Liver (tissue), 3 donors: ENCODE data around the gene DDX24.

ENCODE experiments used
- CTCF ChIP-seq: fragments of 150-350 bp; IDR thresholded peaks from 2 replicates; pipeline ENCODE4 v1.5.1; 2017; ENCODE audit warnings: improper control_type of control experiment, low read depth, low read length; ENCODE audit not compliant: missing input control
- EGR1 ChIP-seq, 2 donors: IDR thresholded peaks; 2 replicates each; pipeline ENCODE4 v1.6.1; 2016 to 2018; ENCODE audit warnings: antibody characterized with exemption in 2 of 2, low read depth in 2 of 2
- GABPA ChIP-seq, 2 donors: IDR thresholded peaks in 1 of 2; conservative IDR thresholded peaks in 1 of 2; 2 replicates each; pipeline ENCODE4 v1.6.1; 2016; ENCODE audit warnings: antibody characterized with exemption in 2 of 2, mild to moderate bottlenecking in 1 of 2, moderate library complexity in 1 of 2
- JUND ChIP-seq, 2 donors: IDR thresholded peaks; 2 replicates each; pipeline ENCODE4 v1.6.1; 2016; ENCODE audit warnings: antibody characterized with exemption in 2 of 2
- RAD21 ChIP-seq, 2 donors: IDR thresholded peaks; 2 replicates each; pipeline ENCODE4 v1.6.1; 2016; ENCODE audit warnings: antibody characterized with exemption in 2 of 2, mild to moderate bottlenecking in 2 of 2
- REST ChIP-seq: IDR thresholded peaks from 2 replicates; pipeline ENCODE4 v1.6.1; 2016; ENCODE audit warnings: antibody characterized with exemption, mild to moderate bottlenecking
- RXRA ChIP-seq, 2 donors: IDR thresholded peaks; 2 replicates each; pipeline ENCODE4 v1.6.1; 2017 to 2018; ENCODE audit warnings: antibody characterized with exemption in 2 of 2, mild to moderate bottlenecking in 1 of 2
- SP1 ChIP-seq: IDR thresholded peaks from 2 replicates; pipeline ENCODE4 v1.6.1; 2018; ENCODE audit warnings: antibody characterized with exemption, mild to moderate bottlenecking
- TAF1 ChIP-seq: conservative IDR thresholded peaks from 2 replicates; pipeline ENCODE4 v1.6.1; 2016; ENCODE audit warnings: antibody characterized with exemption, mild to moderate bottlenecking
- YY1 ChIP-seq: IDR thresholded peaks from 2 replicates; pipeline ENCODE4 v1.6.1; 2016; ENCODE audit warnings: antibody characterized with exemption, mild to moderate bottlenecking
- TF ChIP-seq, protein P1 (sequence below): IDR thresholded peaks from 2 replicates; pipeline ENCODE4 v1.6.1; 2016; ENCODE audit warnings: antibody characterized with exemption
- TF ChIP-seq, protein P2 (sequence below): IDR thresholded peaks from 2 replicates; pipeline ENCODE4 v1.6.1; 2016; ENCODE audit warnings: antibody characterized with exemption
- TF ChIP-seq, protein P3 (sequence below): IDR thresholded peaks from 2 replicates; pipeline ENCODE4 v1.6.1; 2016; ENCODE audit warnings: antibody characterized with exemption
- donor health status: healthy.
- donor health status: healthy.

DNA sequence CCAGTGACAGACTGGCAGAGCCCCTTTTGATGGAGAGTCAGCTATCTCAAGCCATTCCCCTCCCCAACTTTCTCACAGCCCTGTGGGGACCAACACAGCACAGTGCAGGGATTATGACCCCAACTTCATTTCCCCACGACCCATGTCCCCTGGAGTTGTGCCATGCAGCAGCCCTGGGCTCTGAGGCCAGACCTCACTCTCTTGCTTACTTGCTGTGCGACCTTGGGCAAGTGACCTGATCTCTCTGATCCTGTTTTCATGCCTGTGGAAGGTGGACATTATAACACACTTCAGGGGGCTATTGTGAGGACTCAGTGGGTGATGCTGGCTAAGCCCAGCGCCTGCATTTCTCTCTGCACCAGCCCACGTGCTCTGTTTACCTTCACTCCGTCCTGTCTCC lies 40.8 kb downstream of the DDX24 start:
- no peak for TF ChIP-seq CTCF
- TF ChIP-seq, protein P1, sequence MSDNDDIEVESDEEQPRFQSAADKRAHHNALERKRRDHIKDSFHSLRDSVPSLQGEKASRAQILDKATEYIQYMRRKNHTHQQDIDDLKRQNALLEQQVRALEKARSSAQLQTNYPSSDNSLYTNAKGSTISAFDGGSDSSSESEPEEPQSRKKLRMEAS: no peak
- TF ChIP-seq SP1: no peak
- TF ChIP-seq TAF1: no peak
- TF ChIP-seq, protein P2, sequence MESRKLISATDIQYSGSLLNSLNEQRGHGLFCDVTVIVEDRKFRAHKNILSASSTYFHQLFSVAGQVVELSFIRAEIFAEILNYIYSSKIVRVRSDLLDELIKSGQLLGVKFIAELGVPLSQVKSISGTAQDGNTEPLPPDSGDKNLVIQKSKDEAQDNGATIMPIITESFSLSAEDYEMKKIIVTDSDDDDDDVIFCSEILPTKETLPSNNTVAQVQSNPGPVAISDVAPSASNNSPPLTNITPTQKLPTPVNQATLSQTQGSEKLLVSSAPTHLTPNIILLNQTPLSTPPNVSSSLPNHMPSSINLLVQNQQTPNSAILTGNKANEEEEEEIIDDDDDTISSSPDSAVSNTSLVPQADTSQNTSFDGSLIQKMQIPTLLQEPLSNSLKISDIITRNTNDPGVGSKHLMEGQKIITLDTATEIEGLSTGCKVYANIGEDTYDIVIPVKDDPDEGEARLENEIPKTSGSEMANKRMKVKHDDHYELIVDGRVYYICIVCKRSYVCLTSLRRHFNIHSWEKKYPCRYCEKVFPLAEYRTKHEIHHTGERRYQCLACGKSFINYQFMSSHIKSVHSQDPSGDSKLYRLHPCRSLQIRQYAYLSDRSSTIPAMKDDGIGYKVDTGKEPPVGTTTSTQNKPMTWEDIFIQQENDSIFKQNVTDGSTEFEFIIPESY: no peak
- TF ChIP-seq YY1: no peak
- no peak for TF ChIP-seq GABPA (IDR thresholded peaks at IDR 0.05 in 1 of 2, conservative IDR thresholded peaks at IDR 0.05 in 1 of 2)
- TF ChIP-seq RAD21 (IDR thresholded peaks at IDR 0.05): no peak
- TF ChIP-seq JUND (IDR thresholded peaks at IDR 0.05): no peak
- TF ChIP-seq RXRA (IDR thresholded peaks at IDR 0.05): no peak
- TF ChIP-seq REST: no peak
- TF ChIP-seq, protein P3, sequence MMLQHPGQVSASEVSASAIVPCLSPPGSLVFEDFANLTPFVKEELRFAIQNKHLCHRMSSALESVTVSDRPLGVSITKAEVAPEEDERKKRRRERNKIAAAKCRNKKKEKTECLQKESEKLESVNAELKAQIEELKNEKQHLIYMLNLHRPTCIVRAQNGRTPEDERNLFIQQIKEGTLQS: no peak
- no peak for TF ChIP-seq EGR1 (IDR thresholded peaks at IDR 0.05; ENCODE audit: low read depth in 2 of 2)
